RKO (cell line): Measurements from ENCODE around the gene NUP188.

Experiments used
- DNase-seq: peaks from one replicate; pipeline ENCODE4 v3.0.0-alpha.2; 2016; ENCODE audit warnings: low spot score

NUP188 gene

GRCh38 chr9:128947527-128948301 lies at the start of gene NUP188, which contains the start of gene DOLK:
NUP188 (plus strand) TSS chr9:128947699; CDS start chr9:128947720, 21 bp downstream.
DOLK (minus strand) TSS chr9:128947603; CDS start chr9:128947303, 300 bp downstream.
- peak; percentile 97 for DNase-seq

DNA sequence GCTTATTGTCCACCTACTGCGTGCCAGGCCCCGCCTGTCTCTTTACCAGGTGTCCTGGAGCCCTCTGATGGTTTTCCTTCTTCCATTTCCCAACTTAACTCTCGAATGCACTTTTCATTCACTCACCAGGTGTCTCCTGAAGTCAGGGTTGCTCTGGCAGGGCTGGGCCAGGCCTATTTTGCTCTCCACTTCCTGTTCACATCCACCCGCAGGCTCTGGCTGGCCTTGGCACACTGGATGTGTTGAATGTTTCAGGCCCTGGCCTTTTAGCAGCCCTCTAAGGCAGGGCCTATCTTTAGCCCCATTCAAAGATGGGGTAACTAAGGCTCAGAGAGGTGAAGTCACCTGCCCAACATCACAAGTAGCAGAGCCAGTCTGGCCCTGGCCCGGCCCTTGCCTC lies 49.1 kb upstream of the NUP188 start:
- no peak for DNase-seq

GRCh38 chr9:128898845-128899565 lies 48.5 kb upstream of the NUP188 start:
- DNase-seq, result no peak

DNA sequence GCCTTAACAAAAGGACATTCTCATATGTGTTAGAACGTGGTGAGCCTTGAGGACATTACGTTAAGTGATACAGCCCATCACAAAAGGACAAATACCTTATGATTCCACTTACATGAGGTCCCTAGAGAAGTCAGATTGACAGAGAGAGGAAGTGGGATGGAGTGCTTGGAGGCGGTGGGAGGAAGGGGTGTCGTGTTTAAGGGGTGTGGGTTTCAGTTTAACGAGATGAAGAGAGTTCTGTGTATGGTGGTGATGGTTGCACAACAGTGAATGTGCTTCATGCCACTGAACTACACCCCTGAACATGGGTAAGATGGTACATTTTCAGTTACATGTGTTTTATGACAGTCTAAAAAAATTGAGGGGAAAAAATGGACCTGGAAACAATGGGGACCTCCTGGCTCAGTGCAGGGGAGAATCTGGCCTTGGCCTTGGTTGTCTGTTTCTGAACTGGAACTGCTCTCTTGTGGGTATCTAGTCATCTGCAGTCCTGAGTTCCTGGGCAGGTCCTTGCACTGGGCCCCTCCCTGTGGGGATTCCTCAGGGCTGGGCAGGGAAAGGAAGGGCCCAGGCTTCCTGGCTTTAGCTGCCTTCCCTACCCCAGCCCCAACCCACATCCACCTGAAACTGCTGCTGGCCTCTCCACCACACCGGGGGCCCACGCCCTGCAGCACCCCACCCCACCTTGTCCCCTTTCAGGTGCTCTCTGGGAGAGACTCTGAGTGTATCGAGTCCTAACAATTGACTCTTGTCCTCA lies 47.8 kb upstream of the NUP188 start:
- DNase-seq, result no peak

- no peak for DNase-seq
Observed at GRCh38 chr9:128901379-128901778, 46.1 kb upstream of the NUP188 start.

GRCh38 chr9:128901822-128902221 lies 45.7 kb upstream of the NUP188 start:
- no peak for DNase-seq

- DNase-seq, result no peak
Observed at GRCh38 chr9:128902351-128903078, 45.0 kb upstream of the NUP188 start.

DNA sequence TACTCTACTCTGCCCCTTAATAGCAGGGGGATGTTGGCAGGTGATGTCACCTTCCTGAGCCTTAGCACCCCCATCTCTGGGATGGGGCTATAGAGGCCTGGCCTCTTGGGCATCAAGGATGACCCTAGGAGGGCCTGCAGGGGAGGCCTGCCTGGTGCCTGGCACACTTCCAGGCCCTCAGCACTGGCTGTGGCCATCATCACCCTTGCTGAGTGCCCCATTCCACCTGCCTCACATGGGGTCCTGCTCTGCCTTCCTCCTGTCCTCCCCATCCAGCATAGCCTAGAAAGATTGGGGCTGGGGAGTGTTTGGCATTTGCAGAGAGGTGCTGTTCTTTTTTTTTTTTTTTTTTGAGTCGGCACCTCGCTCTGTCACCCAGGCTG lies 44.4 kb upstream of the NUP188 start:
- DNase-seq, result no peak

DNA sequence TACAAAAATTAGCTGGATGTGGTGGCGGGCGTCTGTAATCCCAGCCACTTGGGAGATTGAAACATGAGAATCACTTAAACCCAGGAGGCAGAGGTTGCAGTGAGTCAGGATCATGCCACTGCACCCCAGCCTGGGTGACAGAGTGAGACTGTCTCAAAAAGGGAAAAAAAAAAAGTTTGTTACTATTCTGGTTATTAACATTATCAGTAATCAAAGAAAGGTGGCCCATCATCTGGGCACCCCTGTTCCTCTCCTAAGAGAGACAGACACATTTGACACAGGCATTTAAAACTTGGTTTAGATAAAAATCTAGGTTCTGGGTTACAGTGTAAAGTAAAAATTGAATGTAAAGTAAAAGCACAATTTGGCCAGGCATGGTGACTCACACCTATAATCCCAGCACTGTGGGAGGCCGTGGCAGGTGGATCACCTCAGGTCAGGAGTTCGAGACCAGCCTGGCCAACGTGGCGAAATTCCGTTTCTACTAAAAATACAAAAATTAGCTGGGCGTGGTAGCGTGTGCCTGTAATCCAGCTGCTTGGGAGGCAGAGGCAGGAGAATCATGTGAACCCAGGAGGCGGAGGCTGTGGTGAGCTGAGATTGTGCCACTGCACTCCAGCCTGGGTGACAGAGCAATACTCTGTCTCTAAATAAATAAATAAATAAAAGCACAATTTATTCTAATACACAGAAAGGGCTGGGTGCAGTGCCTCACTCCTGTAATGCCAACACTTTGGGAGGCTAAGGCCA lies 43.5 kb upstream of the NUP188 start:
- no peak for DNase-seq

DNA sequence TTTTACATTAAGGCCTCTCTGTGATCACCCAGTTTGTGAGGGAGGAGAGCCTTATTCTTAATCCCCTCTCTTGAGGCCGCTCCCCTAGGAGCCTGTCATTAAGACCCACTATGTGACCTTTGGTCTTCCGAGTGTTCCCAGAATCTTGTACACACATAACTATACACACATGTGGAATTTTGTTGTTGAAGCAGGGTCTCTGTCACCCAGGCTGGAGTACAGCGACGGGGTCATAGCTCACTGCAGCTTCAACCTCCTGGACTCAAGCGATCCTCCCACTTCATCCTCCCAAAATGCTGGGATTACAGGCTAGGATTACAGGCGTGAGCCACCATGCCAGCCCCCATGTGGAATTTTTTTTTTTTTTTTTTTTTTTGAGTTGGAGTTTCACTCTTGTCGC lies 41.5 kb upstream of the NUP188 start:
- no peak for DNase-seq

DNA sequence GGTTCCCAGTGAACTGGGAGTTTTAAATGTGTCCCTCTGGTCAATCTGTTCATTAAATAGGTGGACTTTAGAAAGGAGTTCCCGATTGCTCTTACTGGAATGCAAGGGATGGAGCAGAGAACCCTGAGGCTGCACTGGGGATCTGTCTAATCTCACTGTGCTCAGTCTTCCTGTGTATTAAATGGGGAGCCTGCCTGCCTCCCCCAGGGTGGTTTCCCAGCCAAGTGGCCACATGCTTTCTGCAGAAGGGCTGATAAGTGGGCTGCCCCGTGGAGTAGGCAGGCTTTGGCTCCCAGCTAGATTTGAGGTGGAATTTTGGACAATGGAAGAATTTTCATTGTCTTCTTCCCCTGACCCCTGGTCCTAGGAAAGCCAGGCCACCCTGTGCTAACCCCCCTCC lies 40.8 kb upstream of the NUP188 start:
- DNase-seq, result no peak

DNA sequence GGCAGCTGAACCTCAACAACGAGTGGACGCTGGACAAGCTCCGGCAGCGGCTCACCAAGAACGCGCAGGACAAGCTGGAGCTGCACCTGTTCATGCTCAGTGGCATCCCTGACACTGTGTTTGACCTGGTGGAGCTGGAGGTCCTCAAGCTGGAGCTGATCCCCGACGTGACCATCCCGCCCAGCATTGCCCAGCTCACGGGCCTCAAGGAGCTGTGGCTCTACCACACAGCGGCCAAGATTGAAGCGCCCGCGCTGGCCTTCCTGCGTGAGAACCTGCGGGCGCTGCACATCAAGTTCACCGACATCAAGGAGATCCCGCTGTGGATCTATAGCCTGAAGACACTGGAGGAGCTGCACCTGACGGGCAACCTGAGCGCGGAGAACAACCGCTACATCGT lies 39.1 kb upstream of the NUP188 start:
- DNase-seq, result no peak

DNA sequence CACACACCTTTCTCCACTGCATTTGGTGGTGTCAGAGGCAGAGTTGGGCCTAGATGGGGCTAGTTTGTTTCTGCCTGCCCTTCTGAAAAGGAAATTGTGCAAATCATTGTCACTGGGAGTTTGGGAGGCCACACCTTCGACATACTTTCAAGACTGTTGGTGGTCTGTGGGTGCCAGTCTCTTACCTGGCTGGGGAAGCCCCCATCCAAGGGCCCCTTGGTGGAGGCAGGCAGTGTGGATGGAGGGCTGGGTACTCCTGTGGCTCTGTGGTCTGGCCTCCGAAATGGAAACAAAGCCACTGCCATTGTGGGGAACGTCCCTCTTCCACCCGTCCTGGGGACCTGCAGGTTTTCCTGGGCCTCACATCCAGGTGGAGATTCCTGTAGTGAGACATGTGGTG lies 37.6 kb upstream of the NUP188 start:
- DNase-seq, result no peak

DNA sequence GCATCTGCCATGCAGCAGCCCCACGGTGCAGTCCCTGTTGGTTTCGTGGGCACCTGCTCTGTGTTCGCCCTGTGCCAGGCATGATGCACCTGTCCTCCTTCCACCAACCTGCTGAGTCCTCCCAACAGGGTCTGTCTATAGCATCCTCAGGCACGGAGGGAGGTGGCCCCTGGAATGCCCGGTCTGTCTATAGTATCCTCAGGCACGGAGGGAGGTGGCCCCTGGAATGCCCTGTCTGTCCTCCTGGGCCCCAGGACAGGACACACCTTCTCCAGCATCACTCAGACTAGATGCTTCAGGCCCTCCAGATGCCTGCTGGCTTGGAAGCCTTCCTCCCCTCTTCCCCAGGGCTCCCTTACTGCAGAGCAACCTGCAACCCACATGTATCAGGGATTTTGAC lies 36.6 kb upstream of the NUP188 start:
- DNase-seq, result no peak

GRCh38 chr9:128911529-128912035 lies 35.9 kb upstream of the NUP188 start:
- no peak for DNase-seq

DNA sequence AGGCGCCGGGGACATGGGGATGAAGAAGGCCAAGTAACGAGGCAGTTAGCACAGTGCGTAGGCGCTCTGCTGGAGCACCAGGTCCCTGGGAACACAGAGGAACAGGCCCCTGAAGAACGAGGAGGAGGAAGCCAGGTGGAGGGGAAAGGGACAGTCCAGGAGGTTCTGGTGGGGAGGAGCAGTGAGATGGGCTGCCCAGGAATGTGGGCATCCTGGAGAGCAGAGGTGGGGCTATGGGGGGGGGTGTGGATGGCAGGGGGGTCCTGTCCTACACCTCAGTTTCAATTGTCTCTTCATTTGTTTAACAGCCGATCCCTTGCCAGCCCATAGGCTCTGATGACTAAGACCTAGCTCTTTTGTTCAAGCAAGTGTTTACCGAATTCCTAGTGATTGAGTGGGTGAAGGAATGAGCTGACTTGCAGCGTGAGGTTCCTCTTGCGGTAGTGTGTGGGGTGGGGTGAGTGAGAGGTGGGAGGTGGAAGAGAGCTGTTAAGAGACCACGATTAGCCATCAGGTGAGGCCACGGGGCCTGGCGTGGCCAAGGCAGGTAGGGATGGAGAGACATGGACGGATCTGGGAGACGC lies 35.1 kb upstream of the NUP188 start:
- no peak for DNase-seq

DNA sequence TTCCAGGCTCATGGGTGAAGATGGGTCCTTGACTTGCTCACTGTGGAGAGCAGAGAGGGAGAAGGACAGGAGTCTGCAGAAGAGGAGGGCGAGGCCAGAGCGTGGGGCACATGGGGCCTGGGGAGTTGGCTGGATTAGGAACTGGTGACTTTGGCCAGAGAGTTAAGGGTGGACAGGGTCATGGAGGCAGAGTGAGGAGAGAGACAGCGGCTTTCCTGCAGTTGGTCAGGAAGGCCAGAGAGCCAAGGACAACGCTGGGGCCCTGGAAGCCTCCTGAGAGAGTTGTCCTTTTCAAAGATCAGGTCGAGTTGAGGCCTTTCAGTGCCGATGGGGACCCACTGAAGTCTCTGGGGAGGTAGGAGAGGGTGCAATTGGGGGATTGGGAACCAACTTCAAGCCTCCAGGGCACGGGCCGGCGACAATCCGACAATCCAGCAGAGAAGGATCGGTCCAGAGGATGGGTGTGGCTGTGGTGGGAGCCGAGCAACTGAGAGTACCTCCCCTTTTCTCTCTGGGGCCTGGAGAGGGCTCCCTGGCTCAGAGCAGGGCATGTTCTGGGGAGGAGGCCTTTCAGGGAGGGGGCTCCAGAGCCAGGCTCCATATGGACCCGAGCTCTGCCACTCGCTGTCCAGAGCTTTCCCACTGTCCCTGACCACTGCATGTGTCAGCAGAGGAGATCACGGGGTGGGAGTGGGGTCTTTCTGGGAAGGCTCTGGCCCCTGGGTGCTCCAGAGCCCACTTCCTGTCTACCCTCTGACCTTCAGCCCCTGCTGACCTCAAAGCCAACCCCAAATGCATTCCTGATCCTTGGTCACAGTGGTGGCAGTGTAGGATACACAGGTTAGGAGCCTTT lies 34.2 kb upstream of the NUP188 start:
- DNase-seq, result no peak

GRCh38 chr9:128913995-128914772 lies 33.3 kb upstream of the NUP188 start:
- DNase-seq, result no peak

DNA sequence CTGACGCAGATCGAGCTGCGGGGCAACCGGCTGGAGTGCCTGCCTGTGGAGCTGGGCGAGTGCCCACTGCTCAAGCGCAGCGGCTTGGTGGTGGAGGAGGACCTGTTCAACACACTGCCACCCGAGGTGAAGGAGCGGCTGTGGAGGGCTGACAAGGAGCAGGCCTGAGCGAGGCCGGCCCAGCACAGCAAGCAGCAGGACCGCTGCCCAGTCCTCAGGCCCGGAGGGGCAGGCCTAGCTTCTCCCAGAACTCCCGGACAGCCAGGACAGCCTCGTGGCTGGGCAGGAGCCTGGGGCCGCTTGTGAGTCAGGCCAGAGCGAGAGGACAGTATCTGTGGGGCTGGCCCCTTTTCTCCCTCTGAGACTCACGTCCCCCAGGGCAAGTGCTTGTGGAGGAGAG lies 31.3 kb upstream of the NUP188 start:
- DNase-seq, result no peak
